Ovary (tissue), 10 donors: ENCODE data around the gene ARIH2. TPM values are rescaled to one million over a fixed set of nuclear protein-coding genes. Genes with fewer than 3 reads are reported as not detected.

ENCODE experiments used
- DNase-seq, 5 donors: peaks; one replicate each; pipeline ENCODE4 v3.0.0-alpha.2; 2019 to 2020
- H3K27ac ChIP-seq, 2 donors: fragments of 200-600 bp; one replicate each; pipeline versions ENCODE4 v1.5.1 to v1.8.0; 2019 to 2022
- H3K27me3 ChIP-seq: fragments of 200-600 bp; one replicate; pipeline ENCODE4 v1.8.0; 2022
- H3K36me3 ChIP-seq: fragments of 200-600 bp; sonication (generic); one replicate; pipeline ENCODE4 v1.5.1; 2019
- H3K4me1 ChIP-seq: one replicate; pipeline ENCODE4 v1.8.1; 2013; ENCODE audit warnings: mild to moderate bottlenecking, moderate library complexity; ENCODE audit not compliant: insufficient read depth
- H3K4me3 ChIP-seq: fragments of 200-600 bp; sonication (generic); one replicate; pipeline ENCODE4 v1.5.1; 2017
- H3K9me3 ChIP-seq, 2 donors: fragments of 200-600 bp in 1 of 2; sonication (generic) in 1 of 2; one replicate each; pipeline versions ENCODE4 v1.5.1 to v1.8.1; 2013 to 2019; ENCODE audit warnings: mild to moderate bottlenecking in 1 of 2, moderate library complexity in 1 of 2
- EP300 ChIP-seq: sonication (generic); formaldehyde crosslinking; IDR thresholded peaks from one replicate; pipeline ENCODE4 v1.6.1; 2017; ENCODE audit warnings: antibody characterized with exemption
- POLR2A ChIP-seq: fragments of 450-650 bp; IDR thresholded peaks from one replicate; pipeline ENCODE4 v1.6.1; 2017; ENCODE audit warnings: antibody characterized with exemption, mild to moderate bottlenecking, moderate library complexity
- WGBS, 3 donors: extraction: QIAGEN DNeasy Blood & Tissue Kit in 1 of 3; methylation state at CpG; one replicate each; pipeline versions ENCODE4 v1.1.5 to v1.1.7; 2013 to 2017; 5-methylcytosine and 5-hydroxymethylcytosine counted together
- intact Hi-C, 4 donors: fragments of 100-400 bp; cut with DNase I; formaldehyde crosslinking; loops; one replicate each; pipeline versions ENCODE4 v1.11.0 to v1.15.1; 2022 to 2023
- long read RNA-seq, 3 donors: library from polyadenylated mRNA in 2 of 3; unstranded in 2 of 3; transcript quantifications; one replicate each; pipeline ENCODE4 v2.0.0 and lab custom pipeline, GENCODE V29; 2021 to 2026
- polyA plus RNA-seq, 2 donors: library from polyadenylated mRNA; stranded (reverse); fragments of 200-250 nt in 1 of 2; fragments of 350-450 nt in 1 of 2; fragmentation: Illumina TruSeq in 1 of 2; extraction: RNeasy Lipid Tissue Mini Kit (QIAGEN cat#74804) in 1 of 2; gene quantifications; one replicate each; pipeline ENCODE4 v1.2.3, GENCODE V29; 2013 to 2014
- total RNA-seq, 7 donors: library from RNA; depleted of rRNA in 2 of 7; stranded (reverse); fragments of >200 nt in 2 of 7; fragmentation: NEBNext Ultra II Directional in 3 of 7; extraction: Animal tissue kit (Norgen Biotek cat#: 25700) in 3 of 7; gene quantifications; one replicate each; pipeline versions ENCODE4 v1.1.0 to v1.2.4, GENCODE V29; 2016 to 2023
- TF ChIP-seq, protein P1 (sequence below), 3 donors: fragments of 450-650 bp in 2 of 3; fragments of 200-600 bp in 1 of 3; IDR thresholded peaks; one replicate each; pipeline versions ENCODE4 v1.5.1 to v1.8.0; 2016 to 2022; ENCODE audit warnings: antibody characterized with exemption in 3 of 3, mild to moderate bottlenecking in 1 of 3
- donor health status: DM: no; HTN: no; CAD: no; lungs with moderate emphysema.
- donor health status: DM: no; HTN: no; CAD: no.
- donor health status: Bipolar disorder and iron deficiency.
- donor health status: DM: yes; HTN: yes; CAD: no.
- donor health status: DM: no; HTN: no; CAD: no.
- donor health status: DM: yes; HTN: yes; CAD: no.

ARIH2 gene
- total RNA-seq = 10 to 100 TPM; 66.8 to 95.7 (median 72.0) TPM
- 10 to 100 TPM; 39.6 to 75.3 TPM for polyA plus RNA-seq
- long read RNA-seq, donor 1, full-length matches to known transcripts = 284 of 555 reads
- long read RNA-seq, donor 1, partial matches to known transcripts = 67 of 555 reads
- long read RNA-seq, donor 1, other reads (novel, unspliced or antisense) = 204 of 555 reads
- long read RNA-seq, donor 2, full-length matches to known transcripts = 29 of 55 reads
- long read RNA-seq, donor 2, partial matches to known transcripts = 26 of 55 reads
- long read RNA-seq, donor 2, other reads (novel, unspliced or antisense) = 0 of 55 reads
- long read RNA-seq, donor 3, full-length matches to known transcripts = 74 of 153 reads
- long read RNA-seq, donor 3, partial matches to known transcripts = 11 of 153 reads
- long read RNA-seq, donor 3, other reads (novel, unspliced or antisense) = 68 of 153 reads

DNA sequence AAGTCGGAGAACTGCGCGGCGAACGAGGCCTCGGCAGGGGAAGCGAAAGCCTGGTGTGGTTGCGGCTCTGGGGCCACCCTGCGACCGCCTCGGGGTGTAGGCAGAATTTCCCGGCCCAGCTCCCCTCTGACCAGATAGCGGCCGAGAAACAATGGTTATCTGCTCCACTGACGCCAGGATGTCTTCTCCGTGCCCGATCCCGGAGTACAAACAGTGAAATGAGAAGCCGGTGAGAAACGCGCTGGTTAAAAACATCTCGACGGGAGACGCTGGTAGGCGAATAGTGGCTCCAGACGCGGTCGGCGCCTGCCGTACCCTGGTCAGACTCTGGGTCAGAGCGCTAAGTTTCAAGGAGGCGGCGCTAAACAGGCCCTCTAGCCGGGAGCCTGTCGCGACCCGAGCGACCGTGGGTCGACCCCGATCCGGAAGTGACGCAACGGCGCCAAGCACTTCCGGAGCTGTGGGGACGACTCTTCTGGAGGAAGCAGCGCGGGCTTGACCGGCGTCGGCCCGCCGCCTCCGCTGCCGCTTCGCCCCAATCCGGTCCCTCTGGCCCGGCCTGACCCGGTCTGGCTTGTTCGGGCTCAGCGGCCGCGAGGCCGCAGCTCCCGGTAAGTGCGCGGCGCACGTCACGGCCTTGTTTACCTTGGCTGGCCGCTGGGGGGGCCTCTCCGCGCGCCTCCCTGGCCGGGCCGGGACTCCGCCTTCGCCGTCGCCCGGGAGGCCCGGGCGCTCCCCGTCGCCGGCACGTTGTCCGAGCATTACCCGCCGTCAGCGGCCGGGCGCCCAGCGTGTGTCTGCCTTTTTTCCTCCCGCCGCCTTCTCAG lies at the start of gene ARIH2:
Gene ARIH2 (plus strand): TSS at position 455 of the 827 bp plus-strand sequence. CDS start 8,717 bp downstream, outside the sequence.
- no peak for TF ChIP-seq EP300
- TF ChIP-seq POLR2A = peak; percentile 87
- TF ChIP-seq, protein P1, sequence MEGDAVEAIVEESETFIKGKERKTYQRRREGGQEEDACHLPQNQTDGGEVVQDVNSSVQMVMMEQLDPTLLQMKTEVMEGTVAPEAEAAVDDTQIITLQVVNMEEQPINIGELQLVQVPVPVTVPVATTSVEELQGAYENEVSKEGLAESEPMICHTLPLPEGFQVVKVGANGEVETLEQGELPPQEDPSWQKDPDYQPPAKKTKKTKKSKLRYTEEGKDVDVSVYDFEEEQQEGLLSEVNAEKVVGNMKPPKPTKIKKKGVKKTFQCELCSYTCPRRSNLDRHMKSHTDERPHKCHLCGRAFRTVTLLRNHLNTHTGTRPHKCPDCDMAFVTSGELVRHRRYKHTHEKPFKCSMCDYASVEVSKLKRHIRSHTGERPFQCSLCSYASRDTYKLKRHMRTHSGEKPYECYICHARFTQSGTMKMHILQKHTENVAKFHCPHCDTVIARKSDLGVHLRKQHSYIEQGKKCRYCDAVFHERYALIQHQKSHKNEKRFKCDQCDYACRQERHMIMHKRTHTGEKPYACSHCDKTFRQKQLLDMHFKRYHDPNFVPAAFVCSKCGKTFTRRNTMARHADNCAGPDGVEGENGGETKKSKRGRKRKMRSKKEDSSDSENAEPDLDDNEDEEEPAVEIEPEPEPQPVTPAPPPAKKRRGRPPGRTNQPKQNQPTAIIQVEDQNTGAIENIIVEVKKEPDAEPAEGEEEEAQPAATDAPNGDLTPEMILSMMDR (IDR thresholded peaks at IDR 0.05) = peak in 2 of 3 donors; percentile 19 to 51
- Histone ChIP-seq H3K36me3 (no peaks in the 10 kb centered on the region), H3K27ac (peak within 1 kb of the TSS; percentile 93), H3K27me3 (no peaks in the 10 kb centered on the region), H3K9me3 (no peaks in the 10 kb centered on the region), H3K4me1 (peaks cover 11% of the 10 kb centered on the region), H3K4me3 (peak within 1 kb of the TSS; percentile 100)
- DNase-seq = peak; percentile 89 to 96 (median 92)
- intact Hi-C loops = loop anchor here in 1 of 4 donors (10.0 kb wide), 1 partner anchor 106 kb away; the partner anchor contains the start of genes IMPDH2 and NDUFAF3
- 0 to 1% (median 0%) methylated on average over 90 to 97 of the region's 97 CpGs for WGBS, 3 donors

DNA sequence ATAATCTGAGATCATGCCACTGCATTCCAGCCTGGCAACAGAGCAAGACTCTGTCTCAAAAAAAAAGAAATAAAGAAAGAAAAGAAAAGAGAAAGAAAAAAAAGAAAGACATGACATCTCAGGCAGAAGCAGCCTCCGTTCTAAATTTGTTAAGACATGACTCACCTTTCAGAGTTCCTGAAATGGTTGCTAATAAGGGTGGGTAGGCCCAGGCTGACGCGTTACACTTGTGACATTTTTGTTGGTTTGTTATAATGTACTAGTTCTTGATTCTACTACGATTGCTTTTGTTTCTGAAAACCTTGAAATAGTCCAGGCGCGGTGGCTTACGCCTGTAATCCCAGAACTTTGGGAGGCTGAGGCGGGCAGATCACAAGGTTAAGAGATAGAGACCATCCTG lies 41.0 kb upstream of the ARIH2 start:
- no peaks in the 10 kb centered on the region for H3K36me3 ChIP-seq
- 88 to 94% (median 89%) methylated on average over 8 of the region's 8 CpGs for WGBS, 3 donors
- intact Hi-C loops = no loop called here

DNA sequence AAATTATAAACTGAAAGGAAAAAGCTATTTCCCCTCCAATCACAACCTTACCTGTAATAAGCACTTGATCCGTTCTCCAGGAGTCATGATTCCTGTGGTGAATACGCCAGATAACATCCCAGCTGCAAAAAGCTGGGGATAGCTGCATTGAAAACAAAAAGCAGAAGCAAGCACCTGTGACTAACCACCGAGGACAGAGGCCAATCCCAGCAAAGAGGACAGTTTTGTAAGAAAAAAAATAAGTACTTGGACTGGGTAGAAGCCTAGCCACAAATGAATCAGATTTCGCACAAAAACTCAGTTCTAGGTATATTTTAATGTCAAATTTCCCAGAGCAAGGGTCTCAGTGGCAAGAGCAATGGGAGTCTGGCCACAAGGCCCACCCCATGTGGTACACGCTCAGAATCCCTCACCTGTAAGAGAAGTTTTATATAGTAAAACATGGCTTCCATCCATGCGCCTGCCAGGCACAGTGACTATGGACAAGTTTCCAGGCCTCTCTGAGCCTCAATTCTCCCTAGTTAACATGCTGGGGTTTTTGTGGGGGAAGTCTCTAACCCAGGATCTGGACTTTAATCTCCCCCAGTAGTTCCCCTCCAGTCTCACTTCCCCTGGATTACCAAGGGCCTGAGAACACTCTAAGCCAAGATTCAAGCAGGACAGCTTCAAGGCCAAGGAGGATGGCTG lies 39.2 kb upstream of the ARIH2 start:
- Histone ChIP-seq H3K4me3 (no peak overlapping the region), H3K36me3 (no peaks in the 10 kb centered on the region), H3K27ac (no peak overlapping the region), H3K27me3 (no peaks in the 10 kb centered on the region), H3K4me1 (no peaks in the 10 kb centered on the region), H3K9me3 (no peaks in the 10 kb centered on the region)
- DNase-seq = no peak
- 80 to 87% (median 86%) methylated on average over 6 of the region's 6 CpGs for WGBS, 3 donors
- intact Hi-C loops = no loop called here
- TF ChIP-seq, protein P1 (IDR thresholded peaks at IDR 0.05) = no peak
- TF ChIP-seq EP300 (no peak), POLR2A (no peak)

More for the DNA sequence above, 41.0 kb upstream of the ARIH2 start:
- no peak overlapping the region for H3K27ac ChIP-seq
- no peaks in the 10 kb centered on the region for H3K27me3 ChIP-seq
- no peak for DNase-seq
- no peak overlapping the region for H3K4me3 ChIP-seq
- H3K4me1 ChIP-seq = no peaks in the 10 kb centered on the region
- TF ChIP-seq, protein P1 (IDR thresholded peaks at IDR 0.05) = no peak
- TF ChIP-seq POLR2A = no peak
- no peak for TF ChIP-seq EP300
- H3K9me3 ChIP-seq = no peaks in the 10 kb centered on the region

DNA sequence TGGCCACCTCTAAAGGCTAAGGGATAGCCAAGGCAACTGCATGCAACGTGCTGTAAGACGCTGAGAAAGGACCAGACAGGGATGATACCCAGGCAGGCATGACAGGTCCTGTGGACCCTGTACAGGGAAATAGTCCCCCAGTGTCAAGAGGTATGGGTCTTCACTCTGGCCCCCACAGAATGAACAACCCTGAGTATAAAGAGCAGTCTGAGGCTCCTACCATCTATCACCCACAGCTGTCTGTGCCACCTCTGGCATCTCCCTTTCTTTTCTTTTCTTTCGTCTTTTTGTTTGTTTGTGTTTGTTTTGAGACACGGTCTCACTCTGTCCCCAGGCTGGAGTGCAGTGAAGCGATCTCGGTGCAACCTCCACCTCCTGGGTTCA lies 38.7 kb upstream of the ARIH2 start:
- Histone ChIP-seq H3K27ac (no peak overlapping the region), H3K27me3 (no peaks in the 10 kb centered on the region), H3K4me3 (no peak overlapping the region), H3K4me1 (no peaks in the 10 kb centered on the region), H3K36me3 (no peaks in the 10 kb centered on the region), H3K9me3 (no peaks in the 10 kb centered on the region)
- WGBS, 3 donors = 86 to 91% (median 90%) methylated on average over 6 of the region's 6 CpGs
- TF ChIP-seq, protein P1 (IDR thresholded peaks at IDR 0.05) = no peak
- TF ChIP-seq EP300 (no peak), POLR2A (no peak)
- intact Hi-C loops = no loop called here
- DNase-seq = no peak
